DMS153 treated with DMSO at 0.1 percent for 48 hours (cell line): ENCODE data around the gene NPRL2.

Source experiments
- DNase-seq: peaks from one replicate; lab custom pipeline; 2025; ENCODE audit not compliant: unreplicated experiment; lab: John Stamatoyannopoulos, UW

The NPRL2 gene

DNA sequence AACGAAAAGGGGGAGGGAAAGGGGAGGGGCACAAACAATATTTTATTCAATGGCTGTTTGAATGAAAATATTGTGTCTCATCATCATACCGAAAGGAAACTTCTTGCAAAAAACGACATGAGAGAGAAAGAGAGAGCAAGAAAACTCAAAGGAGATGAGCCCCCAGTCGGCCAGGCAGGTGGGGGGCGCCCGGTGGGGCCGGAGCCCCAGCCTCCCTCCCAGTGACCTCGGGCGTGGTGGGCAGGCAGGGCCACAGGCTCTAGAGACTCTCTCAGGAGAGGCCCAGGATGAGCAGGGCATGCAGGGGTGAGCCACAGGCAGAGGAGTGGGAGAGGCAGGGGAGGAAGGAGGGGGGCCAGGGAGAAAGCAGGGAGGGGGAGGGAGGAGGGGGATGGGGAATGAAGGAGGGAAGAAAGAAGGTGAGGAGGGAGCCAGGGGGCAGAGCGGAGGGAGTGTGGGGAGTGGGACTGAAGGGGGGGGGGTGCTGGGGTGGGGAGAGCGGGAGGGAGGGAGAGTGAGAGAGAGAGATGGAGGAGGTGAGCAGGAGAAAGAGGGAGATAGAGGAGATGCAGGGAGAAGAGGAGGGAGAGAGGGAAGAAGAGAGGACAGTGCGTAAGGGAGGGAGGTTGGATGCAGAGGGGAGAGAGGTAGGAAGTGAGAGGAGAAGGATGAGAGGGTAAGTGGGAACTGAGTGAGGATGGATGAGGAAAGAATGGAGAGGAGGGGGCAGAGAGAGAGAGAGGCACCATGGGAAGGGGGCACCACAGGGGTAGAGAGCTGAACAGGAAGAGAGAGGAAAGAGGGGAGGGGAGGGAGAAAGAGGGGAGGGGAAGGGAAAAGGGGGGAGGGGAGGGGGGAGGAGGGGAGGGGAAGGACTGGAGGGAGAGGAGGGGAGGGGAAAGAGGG, 22.8 kb upstream of the NPRL2 start:
- DNase-seq, result no peak

DNA sequence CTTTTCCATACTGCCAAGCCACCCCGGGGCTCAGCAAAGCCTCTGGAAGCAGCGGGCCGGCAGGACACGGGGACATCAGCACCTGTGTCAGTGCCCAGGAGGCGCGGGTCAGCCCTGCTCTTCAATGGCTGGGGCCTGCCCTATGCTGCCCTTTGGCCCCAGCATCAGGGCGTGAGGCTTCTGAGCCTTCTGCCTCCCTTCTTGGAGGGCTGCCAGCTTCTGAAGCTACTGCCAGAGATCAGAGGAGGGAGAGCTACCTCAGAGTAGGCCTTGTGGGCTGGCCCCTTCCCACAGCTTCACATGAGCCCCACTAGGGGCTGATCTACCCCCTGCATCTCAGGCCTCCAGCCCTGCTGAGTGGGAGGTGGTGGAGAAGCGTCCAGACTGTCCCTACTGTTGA, 21.8 kb upstream of the NPRL2 start:
- no peak for DNase-seq

DNA sequence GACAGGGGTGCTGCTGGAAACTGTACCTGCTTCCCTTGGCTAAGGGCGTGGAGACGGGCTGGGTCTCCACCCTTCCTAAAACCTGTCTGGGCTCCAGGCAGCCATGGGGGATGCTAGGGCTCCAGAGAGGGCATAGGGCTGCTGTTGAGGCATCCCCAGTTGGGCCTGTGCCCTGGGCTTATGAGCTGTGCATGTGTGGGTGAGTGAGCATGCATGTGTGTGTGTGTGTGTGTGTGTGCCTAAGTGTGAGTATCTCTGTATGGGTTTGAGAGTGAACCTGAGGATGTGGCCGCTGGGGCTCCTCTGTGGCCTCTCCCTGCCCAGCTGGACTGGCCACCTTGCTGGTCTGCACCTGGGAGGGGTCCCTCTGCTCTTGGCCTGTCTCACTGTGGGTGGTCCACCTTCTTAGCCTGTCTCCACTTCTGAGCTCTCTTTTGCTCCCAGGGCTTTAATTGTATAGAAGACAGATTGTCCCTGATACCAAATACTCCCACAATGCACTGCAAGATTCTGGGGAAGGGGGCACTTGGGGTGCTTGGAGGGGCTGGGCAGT, 20.6 kb upstream of the NPRL2 start:
- DNase-seq, result no peak

DNA sequence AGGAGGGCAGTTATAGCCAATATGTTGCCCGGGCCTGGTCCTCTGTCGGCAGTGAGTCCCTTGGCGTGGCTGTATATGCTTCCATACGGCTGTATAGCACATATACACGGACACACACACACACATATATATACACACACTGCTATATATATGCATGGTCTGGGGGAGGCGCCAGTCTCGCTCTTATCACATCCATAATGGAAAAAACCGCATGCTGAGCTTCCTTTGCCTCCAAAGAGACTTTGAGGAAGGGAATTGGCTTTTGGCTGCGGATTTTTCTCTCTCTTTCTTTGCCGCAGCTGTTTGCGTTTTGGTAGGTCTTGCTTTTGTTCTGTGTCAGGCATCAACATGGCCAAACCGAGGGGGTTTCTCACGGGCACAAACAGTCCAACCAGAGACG, 20.0 kb upstream of the NPRL2 start:
- peak; percentile 17 for DNase-seq

DNA sequence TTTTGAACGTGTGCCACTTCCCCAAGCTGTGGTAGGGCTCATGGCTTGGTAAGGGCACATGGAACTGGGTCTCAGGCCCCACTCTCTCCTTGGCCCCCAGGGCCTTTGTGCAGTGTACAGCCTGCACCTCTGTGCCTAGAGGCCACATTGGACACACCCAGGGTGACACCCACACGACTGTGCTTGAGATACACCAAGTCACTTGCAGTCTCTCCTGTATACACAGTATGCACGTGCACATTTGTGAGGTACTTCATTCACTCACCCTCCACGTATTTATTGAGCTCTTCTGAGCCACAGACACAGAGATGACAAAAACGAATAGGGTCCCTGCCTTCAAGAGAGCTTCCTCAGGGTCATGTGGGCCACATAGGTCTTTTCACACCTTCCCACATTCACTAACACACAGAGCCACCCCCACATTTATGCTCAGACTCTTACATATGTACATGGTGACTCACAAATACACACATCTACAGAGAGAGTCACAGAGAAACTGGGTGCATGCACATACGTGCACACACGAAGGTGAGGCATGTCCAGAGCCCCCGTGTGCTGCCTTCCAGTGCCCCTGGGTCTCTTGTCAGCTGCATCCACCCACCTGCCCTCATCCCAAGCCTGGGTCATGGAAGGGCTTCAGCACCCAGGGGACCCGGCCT, 18.6 kb upstream of the NPRL2 start:
- no peak for DNase-seq

DNA sequence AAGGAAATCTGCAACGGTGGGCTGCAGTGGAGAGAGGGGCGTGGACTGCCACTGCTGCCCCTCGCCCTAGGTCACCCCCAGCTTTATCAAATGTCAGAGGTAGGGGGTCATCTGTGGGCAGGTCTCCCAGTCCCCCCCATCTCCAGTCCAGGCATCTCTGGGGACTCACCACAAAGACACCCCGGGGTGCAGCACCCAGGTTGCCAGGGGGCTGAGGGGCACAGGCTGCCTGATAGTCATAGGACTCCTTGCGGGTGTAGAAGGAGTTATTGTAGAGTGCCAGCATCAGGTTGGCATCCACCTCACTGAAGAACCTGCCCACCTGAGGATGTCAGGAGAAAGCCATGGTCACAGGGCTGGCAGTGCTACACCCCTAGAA, 15.3 kb upstream of the NPRL2 start:
- no peak for DNase-seq

DNA sequence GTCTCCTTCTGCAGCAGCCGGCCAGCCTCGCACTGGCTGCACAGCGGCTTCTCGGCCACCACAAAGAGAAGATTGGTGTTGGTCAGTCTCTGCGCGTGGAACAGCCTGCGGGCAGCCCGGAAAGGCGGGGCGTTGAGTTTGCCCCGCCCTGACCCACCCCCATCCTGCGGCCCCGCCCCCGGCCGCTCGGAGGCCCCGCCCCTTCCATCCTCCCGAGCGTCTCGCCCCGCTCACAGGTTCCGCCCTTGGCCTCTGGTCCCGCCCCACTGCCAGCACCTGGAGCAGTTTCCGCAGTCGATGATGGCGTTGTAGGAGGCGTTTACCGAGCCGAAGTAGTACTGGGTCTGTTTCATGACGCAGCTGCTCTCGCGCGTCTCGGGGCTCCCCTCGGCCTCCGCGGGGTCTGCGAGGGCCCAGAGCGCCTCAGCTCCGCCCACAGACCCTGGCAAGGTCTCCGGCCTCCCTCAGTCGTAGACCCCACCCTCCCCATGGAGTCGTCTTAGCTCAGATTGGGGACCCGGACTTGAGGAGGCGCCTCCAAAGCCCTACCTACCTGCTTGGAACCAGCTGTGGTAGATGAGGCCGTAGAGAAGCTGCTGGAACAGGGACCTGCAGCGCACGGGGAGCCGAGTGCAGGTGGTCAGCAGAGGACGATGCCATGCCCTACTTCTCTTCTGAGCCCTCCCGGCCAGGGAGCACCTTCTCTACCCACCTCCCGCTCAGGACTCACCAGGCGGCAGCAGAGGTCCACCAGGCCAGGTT, 14.7 kb upstream of the NPRL2 start:
- peak; percentile 28 for DNase-seq

DNA sequence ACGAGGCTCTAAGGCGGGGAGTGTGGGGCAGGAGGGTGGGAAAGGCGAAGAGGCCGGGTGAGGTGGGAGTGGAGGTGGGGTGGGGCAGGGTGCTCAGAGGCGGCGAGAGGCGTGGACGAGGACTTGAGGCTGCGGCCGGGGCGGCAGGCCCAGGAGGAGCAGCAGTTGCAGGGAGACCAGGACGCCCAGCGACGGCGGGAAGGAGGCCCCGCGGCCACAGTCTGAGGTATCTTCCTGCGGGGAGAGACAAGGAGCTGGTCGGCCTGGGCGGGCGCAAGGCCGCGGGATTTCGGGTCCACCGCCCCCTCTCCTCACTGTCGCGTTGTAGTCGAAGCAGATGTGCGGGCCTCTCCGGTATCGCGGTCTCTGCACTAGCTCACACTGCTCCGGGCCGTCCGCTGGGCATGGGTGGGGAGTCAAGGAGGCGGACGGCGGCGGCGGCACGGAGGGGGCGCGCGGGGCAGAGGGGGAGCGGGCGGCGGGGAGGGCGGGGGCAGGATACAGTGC, 14.1 kb upstream of the NPRL2 start:
- DNase-seq, result no peak

DNA sequence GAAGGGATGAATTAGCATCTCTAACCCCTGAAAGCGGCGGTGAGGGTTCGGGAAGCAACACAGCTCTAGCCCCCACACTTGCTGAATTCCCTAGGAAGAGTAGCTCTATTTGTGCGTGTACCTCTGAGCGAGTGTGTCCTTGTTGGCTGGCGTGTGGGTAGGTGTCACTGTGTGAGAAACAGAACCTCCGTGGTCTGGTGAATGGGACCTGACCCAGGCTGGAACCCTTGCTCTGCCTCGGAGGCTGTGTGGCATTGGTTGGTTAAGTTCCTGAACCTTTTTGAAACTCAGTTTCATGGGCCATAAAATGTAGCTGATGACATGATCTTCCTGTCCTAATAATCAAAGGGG, 9.2 kb upstream of the NPRL2 start:
- no peak for DNase-seq

DNA sequence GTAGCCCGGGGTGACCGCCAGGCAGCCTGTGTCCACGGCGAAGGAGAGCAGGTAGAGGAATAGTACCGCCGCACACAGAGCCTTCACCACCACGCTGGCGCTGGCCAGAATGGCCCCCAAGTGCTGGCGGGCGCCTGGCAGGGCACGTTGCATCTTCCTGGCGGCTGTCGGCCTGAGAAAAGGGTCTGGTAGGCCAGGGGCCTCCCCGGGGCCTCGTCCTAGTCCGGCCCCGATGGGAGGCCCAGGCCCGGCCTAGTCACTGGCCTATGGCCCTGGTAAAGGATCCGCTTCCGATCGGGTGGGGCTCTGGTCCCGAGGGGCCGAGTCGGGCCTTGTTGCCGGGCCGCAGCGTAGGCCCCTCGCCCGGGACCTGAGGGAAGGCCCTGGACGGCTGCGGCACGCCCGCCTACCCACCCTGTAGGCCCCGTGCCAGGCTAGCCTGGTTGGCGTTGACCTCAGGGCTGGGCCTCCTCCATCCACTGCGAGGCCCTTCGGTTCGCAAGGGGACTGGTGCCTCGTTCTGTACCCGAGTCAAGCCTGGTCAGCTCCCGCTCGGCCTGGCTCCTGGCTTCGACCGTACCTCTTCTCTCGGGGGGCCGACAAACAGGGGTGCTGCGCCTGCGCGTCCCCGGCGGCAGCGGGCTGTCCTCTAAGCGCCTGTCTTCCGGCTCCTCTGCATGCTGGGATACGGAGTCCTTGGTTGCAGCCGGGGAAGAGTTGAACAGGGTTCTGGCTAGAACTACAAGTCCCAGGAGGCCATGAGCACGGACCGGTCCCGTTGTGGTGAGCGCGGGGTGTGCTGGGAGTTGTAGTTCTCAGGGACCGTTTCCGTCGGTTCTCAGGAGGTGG, 8.6 kb upstream of the NPRL2 start, which contains the start of gene TMEM115:
TMEM115 (minus strand) TSS at position 611 of the 849 bp plus-strand sequence; CDS start at position 153, 458 bp downstream.
- peak; percentile 59 for DNase-seq

DNA sequence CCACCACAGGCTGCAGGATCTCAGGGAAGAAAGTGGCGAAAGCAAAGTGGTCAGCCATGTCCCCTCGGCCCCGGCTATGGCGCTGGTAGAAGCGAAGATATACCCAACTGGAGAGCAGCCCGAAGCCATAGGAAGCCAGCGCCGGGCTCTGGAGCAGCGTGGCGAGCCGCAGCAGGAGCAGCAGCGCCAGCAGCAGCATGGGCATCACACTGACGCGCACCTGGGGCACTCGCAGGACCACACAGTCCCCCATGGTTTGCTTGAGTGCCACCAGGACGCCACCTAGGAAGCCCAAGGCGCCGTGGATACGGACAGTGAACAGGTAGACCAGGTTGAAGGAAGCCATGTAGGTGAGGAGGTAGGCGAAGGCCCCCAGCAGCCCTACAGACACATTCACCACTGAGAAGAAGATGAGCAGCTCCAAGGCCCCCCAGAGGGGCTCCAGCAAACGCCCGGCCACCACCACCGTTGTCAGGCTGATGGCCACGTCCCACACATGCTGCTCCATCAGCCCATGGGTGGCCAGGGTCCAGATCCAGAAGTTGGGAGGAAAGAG, 7.9 kb upstream of the NPRL2 start:
- no peak for DNase-seq

DNA sequence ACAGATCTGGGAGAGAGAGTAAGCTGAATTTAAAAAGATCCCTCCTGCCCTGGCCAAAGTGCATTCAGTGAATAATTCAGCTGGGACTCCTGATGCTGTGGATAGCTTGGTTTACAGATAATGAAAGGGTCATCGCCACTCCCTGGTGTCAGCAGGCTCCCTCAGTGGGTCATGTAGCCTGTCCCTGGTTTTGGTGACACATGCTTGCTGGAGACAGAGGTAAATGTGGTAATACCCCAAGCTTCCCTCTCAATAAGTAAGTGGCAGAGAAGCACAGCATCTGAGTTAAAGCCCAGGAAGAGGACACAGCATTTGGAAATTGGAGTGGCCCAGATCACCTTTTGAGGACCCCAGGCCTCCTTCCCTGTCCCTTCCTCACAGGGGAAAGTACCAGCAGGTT, 6.9 kb upstream of the NPRL2 start:
- no peak for DNase-seq

DNA sequence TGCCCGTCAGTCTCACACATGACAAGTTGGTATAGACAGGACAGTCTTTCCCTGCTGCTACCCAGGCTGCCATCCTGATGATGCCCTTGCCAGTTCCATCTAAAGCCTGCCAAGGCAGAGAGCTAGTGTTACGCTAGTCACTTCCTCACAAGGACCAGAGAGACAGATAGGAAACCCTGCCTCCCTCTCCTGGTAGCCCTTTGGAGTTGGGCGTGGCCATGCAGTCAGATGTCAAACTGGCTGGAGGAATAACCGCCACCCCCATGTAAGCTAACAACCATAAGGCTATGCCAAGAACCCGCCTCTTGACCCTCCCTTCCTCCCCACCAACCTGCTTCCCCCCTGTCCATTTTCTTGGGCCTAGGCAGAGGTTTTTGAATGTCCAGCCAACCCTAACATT, 6.0 kb upstream of the NPRL2 start:
- DNase-seq, result no peak

DNA sequence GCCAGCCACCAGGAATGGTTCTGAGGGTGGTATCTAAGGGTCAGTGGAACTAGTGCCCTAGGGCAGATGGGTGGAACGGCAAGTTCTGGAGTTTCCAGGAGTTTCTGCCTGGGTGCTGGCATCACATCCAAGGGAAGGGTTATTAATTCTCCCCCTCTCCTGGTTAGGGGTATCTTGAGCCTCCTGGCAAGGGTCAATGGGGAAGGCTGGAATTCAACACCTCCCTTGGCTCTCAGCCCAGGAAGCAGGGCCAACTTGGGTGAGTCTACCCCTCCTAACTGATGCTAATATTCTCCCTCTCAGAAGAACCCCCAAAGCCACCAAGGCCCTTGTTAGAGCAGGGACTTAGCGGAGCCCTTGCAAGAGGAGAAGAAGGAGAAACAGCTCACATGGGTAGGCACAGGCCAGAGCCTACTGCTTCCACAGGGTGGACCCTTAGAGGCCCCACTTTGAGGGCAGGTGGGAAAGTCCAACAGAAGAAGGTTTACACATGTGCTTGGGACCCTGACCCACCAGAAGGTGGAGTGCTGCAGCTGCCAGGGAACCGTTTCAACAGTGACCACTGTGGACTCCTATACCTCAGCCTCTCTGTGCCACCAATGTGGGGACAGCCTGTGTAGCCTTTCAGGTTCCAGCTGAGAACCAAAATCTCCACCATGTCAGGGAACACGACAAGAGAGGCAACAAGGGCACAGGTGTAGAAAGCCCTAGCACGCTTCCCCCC, 5.4 kb upstream of the NPRL2 start:
- DNase-seq, result no peak

DNA sequence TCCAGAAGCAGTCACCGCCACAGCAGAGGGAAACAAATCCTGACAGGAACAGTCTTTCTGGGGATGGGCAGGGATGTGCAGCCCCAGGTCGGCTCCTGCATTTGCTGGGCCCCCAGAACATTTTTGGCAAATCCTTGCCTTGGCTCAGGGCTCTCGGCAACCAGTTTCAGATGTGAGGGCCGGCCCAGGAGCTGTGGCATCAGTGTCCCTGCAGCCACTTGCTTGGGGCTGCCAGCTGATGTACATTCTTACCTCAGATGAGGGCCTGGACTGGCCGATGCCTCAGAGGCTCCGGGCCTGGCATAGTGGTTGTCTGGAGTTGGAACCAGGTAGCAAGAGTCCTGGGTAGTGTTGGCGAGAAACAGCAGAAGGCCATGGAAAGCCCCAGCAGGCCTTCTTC, 4.3 kb upstream of the NPRL2 start:
- no peak for DNase-seq

DNA sequence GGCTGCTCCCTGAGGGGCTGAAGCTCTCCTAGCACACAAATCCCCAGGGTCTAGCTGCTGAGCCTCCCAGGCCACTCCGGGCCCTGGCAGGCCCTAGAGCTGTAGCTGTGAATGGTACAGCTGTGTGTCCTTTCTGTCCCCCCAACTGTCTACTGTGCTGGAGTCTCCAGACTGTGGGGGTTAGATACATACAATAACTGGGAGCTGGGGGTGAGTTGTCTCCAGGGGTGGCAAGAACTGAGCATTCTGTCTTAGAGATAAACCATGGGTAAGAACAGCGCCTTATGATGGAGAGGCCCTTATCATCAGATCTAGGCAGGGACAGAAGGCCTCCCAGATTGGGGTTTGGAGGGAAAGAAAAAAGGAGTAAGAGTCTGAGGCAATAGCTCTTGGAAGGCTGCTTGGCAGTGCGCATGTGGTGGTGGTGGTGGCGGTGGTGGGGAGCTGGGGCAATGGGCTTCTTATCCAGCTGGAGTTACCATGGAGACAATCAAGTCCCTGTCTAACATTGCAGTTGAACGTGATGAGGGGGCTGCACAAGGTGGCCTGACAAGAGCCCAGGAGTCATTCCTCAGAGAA, 3.7 kb upstream of the NPRL2 start:
- DNase-seq, result no peak

DNA sequence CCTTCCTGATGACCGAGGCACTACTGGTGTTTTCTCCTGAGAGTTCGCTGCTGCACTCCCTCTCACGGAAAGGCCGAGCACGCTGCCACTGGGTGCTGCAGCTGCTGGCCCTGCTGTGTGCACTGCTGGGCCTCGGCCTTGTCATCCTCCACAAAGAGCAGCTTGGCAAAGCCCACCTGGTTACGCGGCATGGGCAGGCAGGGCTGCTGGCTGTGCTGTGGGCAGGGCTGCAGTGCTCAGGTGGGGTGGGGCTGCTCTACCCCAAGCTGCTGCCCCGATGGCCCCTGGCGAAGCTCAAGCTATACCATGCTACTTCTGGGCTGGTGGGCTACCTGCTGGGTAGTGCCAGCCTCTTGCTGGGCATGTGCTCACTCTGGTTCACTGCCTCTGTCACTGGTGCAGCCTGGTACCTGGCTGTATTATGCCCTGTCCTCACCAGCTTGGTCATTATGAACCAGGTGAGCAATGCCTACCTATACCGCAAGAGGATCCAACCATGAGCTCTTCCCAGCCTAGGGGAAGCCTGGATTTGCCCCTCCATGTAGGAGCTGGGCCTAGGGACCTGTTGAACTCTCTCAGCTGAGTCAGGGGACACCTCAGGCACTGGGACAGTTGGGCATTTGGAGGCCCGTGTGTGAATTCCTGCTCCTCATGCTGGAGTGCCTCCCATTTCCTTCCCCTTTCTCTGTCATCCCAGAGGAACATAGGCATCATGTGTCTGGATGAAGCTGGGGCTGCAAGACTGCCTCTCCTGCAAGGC, 2.9 kb upstream of the NPRL2 start:
- no peak for DNase-seq

DNA sequence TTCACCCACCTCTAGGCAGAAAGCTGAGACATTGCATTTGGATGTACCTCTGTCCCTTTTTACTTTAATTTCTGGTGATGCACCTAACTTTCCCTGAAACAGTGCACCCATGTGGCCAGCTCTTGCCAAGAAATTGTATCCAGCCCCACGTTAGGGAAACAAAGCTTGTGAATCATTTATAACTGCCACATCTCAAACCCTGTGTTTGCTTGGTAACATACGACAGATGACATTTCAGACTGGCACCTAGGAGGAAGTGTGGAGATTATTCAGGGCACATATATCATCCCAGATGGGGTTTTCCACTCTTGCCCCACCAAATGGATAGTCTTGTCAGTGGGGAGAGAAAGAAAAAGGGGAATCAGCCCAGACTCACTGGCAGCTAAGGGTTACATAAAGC, 2.2 kb upstream of the NPRL2 start:
- DNase-seq, result no peak
